Duodenal mucosa (tissue), 2 donors: Measurements from ENCODE around the gene MRPS26.
"Not testable (repeated sequence)": the region's sequence is repeated elsewhere in the genome, so short reads cannot be mapped to it uniquely, and the experiment has no call there.

ENCODE experiments used
- H3K27ac ChIP-seq: one replicate; pipeline ENCODE4 v1.7.0; 2013; ENCODE audit warnings: low read depth, low read length
- H3K27me3 ChIP-seq, 2 donors: one replicate each; pipeline ENCODE4 v1.7.0; 2013; ENCODE audit warnings: low read length in 2 of 2, control low read depth in 1 of 2; ENCODE audit not compliant: insufficient read depth in 2 of 2, control insufficient read depth in 1 of 2
- H3K36me3 ChIP-seq, 2 donors: one replicate each; pipeline ENCODE4 v1.7.0; 2013; ENCODE audit warnings: low read length in 2 of 2, control low read depth in 1 of 2; ENCODE audit not compliant: insufficient read depth in 2 of 2, control insufficient read depth in 1 of 2
- H3K4me1 ChIP-seq, 2 donors: one replicate each; pipeline ENCODE4 v1.7.0; 2013; ENCODE audit warnings: low read length in 2 of 2, control low read depth in 1 of 2; ENCODE audit not compliant: insufficient read depth in 2 of 2, control insufficient read depth in 1 of 2
- H3K4me3 ChIP-seq, 2 donors: one replicate each; pipeline ENCODE4 v1.7.0; 2013; ENCODE audit warnings: low read length in 2 of 2, low read depth in 1 of 2
- H3K9ac ChIP-seq, 2 donors: one replicate each; pipeline ENCODE4 v1.7.0; 2013; ENCODE audit warnings: low read length in 2 of 2, low read depth in 1 of 2
- H3K9me3 ChIP-seq, 2 donors: one replicate each; pipeline ENCODE4 v1.7.0; 2013; ENCODE audit warnings: low read length in 2 of 2, control low read depth in 1 of 2; ENCODE audit not compliant: control insufficient read depth in 1 of 2

The MRPS26 gene

DNA sequence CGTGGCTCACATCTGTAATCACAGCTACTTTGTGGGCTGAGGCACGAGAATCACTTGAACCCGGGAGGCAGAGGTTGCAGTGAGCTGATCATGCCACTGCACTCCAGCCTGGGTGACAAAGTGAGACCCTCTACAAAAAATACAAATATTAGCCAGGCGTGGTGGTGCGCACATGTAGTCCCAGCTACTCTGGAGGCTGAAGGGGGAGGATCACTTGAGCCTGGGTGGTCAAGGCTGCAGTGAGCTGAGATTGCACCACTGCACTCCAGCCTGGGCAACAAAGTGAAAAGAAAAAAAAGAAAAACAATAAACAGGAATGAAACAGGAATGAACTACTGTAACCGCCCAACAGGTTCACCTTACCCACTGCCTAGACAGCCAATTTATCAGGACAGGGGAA is 18.3 kb downstream of the MRPS26 start:
- not testable (repeated sequence) for H3K27me3 ChIP-seq

DNA sequence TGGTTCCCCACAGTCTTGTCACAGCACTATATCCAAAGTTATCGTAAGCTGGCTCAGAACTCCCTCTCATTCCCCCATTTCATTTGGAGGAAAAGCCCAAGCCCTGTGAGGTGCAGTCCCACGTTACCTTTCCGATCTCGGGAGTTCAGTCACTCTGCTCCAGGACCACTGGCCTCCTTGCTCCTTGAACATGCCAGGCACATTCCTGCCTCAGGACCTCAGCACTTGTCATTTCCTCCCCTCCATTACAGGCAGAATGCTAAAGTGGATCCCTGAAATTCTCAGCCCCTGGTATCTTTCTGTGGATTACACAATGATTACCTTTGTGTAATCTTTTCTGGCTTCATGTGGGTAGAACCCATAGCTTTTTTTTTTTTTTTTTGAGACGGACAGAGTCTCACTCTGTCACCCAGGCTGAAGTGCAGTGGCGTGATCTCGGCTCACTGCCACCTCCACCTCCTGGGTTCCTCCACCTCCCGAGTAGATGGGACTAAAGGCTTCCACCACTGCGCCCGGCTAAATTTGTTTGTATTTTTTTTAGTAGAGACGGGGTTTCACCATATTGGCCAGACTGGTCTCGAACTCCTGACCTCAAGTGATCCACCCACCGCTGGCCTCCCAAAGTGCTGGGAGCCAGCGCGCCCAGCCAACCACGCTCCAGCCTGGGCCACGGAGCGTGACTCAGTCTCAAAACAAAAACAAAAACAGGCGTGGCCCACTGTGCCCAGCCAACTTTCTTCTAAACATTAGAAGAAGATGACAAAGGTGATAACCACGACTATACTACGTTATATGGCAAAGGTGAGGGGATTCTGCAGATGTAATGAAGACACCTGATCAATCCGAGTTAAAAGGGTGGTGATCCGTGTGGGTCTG is 21.5 kb downstream of the MRPS26 start:
- Histone ChIP-seq H3K4me3 (no peak overlapping the region), H3K9me3 (no peaks in the 10 kb centered on the region), H3K4me1 (peaks cover 3 to 10% of the 10 kb centered on the region in 2 donors), H3K27ac (no peak overlapping the region), H3K9ac (no peak overlapping the region), H3K36me3 (no peaks in the 10 kb centered on the region), H3K27me3 (no peaks in the 10 kb centered on the region)

More for the DNA sequence above, 18.3 kb downstream of the MRPS26 start:
- H3K27ac ChIP-seq, H3K36me3 ChIP-seq, H3K9me3 ChIP-seq, H3K4me3 ChIP-seq, H3K9ac ChIP-seq, H3K4me1 ChIP-seq: not testable (repeated sequence)

DNA sequence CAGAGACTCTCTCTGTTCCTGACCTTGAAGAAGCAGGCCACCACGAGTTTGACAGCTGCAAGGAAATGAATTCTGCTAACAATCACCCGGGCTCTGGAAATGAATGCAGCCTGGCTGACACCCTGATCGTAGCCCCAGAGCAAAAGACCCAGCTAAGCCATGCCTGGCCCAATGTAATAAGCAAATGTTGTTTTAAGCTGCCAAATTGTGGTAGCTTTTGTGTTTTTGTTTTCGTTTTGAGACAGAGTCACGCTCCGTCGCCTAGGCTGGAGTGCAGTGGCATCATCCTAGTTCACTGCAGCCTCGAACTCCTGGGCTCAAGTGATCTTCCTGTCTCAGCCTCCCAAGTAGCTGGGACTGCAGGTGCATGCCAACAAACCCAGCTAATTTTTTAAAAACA is 22.2 kb downstream of the MRPS26 start:
- peaks cover 5 to 12% of the 10 kb centered on the region in 2 donors for H3K4me1 ChIP-seq
- H3K27ac ChIP-seq: no peak overlapping the region
- no peak overlapping the region for H3K9ac ChIP-seq
- no peak overlapping the region for H3K4me3 ChIP-seq
- H3K36me3 ChIP-seq: no peaks in the 10 kb centered on the region
- no peaks in the 10 kb centered on the region for H3K27me3 ChIP-seq
- H3K9me3 ChIP-seq: no peaks in the 10 kb centered on the region

DNA sequence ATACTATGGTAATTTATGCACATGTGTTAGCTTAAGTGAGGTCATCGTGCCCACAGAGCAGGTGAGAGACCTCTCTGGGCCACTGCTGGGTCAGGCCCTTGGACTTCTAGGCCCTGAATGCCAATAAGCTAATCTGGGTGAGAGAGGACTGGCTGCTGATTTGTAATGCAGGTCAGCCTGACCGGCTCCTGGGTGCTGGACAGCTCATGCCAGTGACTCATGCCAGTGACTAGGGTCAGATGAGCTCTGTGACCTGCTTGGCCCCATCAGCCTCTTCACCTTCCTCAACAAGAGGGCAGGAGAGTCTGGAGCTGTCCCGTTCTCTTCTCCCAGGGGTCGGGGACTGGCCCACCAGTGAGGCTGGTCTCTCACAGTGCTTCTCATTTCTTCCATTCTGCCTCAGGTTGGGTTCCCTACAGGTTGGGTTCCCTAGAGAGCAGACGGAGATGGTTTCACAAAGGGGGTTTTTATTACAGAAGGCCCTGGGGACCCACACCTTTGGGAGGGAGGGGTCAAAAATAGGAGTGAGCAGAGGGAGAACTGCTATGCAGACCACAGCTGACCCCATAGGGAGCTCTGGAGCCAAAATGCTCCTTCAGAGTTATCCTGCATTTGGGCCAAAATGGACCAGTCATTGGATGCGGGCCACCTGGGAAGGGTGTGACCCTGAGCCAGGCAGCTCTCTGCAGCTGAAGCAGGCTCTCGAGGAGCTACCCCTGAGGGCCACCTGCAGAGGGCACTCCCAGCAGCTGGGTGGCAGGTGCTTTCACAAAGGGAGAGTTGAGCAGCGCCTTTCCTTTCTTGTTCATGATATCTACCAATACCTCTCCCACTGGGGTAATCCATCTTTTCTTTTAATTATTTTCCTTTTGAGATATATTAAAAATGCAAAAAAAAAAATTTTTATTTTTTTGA is 23.4 kb downstream of the MRPS26 start:
- H3K27ac ChIP-seq: no peak overlapping the region
- H3K4me3 ChIP-seq: no peak overlapping the region
- H3K9ac ChIP-seq: no peak overlapping the region
- H3K27me3 ChIP-seq: no peaks in the 10 kb centered on the region
- peaks cover 5 to 13% of the 10 kb centered on the region in 2 donors for H3K4me1 ChIP-seq
- H3K36me3 ChIP-seq: no peaks in the 10 kb centered on the region
- H3K9me3 ChIP-seq: no peaks in the 10 kb centered on the region

DNA sequence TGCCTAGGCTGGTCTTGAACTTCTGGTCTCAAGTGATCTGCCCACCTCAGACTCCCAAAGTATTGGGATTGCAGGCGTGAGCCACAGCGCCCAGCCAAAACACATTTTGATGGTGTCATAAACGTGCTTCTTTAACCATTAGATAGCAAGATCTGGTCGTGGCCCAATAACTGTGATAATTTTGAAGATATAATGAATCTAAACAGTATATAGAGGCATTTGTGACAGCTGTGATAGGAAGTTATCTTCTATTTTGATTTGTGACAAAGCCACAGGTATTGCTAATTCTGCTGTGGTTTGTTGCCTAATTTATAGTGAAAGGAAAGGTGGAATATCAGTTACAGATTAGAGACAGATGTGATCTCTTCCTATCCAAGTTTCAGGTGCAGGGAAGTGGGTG is 24.9 kb downstream of the MRPS26 start:
- Histone ChIP-seq H3K4me1 (peaks cover 5 to 23% of the 10 kb centered on the region in 2 donors), H3K27ac (no peak overlapping the region), H3K36me3 (no peaks in the 10 kb centered on the region), H3K9ac (no peak overlapping the region), H3K27me3 (no peaks in the 10 kb centered on the region), H3K9me3 (no peaks in the 10 kb centered on the region), H3K4me3 (no peak overlapping the region)

DNA sequence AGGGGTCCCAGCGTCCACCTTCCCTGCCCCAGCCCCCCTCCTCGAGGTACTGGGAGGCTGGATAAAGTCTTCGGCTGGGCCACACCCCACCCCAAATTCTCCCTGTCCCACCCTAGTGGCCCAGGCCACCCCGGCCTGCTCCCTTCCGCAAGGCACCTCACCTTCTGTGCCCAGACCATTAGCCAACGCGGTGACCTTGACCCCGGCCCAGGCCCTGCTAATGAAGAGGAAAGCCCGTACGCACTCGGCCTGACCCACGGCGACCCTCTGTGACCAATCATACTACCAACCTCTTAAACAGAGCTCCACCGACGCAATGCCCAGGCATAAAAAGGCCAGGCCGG is 25.4 kb downstream of the MRPS26 start:
- Histone ChIP-seq H3K36me3 (no peaks in the 10 kb centered on the region), H3K27ac (no peak overlapping the region), H3K27me3 (no peaks in the 10 kb centered on the region), H3K9me3 (no peaks in the 10 kb centered on the region), H3K9ac (no peak overlapping the region), H3K4me3 (peak overlapping the region; percentile 47 to 61), H3K4me1 (peaks cover 5 to 23% of the 10 kb centered on the region in 2 donors)

DNA sequence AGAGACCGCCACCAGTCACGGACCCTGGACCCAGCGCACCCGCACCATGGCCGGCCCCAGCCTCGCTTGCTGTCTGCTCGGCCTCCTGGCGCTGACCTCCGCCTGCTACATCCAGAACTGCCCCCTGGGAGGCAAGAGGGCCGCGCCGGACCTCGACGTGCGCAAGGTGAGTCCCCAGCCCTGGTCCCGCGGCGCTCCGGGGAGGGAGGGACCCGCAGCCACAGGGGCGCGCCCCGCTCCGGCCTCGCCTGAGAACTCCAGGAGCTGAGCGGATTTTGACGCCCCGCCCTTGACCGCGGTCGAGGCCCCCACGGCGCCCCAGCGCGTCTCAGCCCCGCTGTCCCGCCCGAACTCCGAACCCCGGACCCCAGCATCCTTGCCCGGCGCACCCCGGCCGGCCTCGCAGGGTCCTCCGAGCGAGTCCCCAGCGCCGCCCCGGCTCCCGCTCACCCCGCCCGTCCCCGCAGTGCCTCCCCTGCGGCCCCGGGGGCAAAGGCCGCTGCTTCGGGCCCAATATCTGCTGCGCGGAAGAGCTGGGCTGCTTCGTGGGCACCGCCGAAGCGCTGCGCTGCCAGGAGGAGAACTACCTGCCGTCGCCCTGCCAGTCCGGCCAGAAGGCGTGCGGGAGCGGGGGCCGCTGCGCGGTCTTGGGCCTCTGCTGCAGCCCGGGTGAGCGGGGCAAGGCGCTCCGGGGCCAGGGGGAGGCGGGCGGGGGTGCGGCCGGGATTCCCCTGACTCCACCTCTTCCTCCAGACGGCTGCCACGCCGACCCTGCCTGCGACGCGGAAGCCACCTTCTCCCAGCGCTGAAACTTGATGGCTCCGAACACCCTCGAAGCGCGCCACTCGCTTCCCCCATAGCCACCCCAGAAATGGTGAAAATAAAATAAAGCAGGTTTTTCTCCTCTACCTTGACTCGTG is 26.0 kb downstream of the MRPS26 start, which contains the start of gene OXT:
Gene OXT, plus strand, starts transcription at position 11 of the 920 bp plus-strand sequence. Its CDS starts 36 bp downstream, at position 47.
- H3K9ac ChIP-seq: no peak within 1 kb of the TSS
- H3K27ac ChIP-seq: no peak within 1 kb of the TSS
- peak within 1 kb of the TSS; percentile 47 to 61 for H3K4me3 ChIP-seq
- H3K27me3 ChIP-seq: no peaks in the 10 kb centered on the region
- H3K9me3 ChIP-seq: no peaks in the 10 kb centered on the region
- H3K36me3 ChIP-seq: no peaks in the 10 kb centered on the region
- H3K4me1 ChIP-seq: peaks cover 5 to 23% of the 10 kb centered on the region in 2 donors

DNA sequence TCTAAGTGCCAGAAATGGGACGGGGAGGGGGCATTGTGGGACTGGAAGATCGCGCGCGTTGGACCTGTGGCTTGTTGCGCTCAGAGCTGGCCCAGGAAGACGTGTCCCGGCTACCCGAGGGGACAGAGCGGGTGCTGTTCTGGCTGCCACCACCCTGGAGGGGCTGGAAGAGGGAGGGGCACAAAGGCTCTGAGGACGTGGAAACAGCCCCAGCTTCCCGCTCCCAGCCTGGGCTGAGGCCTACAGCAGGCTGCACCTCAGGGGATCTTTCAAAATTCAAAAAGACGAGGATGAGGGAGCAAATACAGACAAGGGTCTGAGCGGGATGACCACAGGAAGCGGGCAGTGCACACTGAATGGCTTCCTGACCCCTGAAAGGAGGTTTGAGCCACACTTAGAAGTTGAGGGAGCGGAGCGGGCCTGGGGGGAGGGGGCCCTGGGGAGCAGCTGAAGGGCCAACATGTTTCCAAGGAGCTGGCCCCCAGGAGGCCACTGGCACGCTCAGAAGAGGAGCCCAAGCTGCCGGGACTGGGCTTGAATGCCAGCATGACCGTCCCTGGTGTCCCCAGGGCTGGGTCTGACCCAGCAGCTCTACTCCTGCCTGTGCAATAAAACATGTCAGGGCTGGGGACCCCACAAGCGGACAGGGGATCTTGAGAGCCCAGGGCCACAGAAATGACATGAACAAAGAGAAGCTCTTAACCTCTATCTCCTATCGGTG is 26.8 kb downstream of the MRPS26 start:
- Histone ChIP-seq H3K4me1 (peaks cover 5 to 23% of the 10 kb centered on the region in 2 donors), H3K4me3 (peak overlapping the region; percentile 47 to 61), H3K27me3 (no peaks in the 10 kb centered on the region), H3K27ac (no peak overlapping the region), H3K9ac (no peak overlapping the region), H3K9me3 (no peaks in the 10 kb centered on the region), H3K36me3 (no peaks in the 10 kb centered on the region)

DNA sequence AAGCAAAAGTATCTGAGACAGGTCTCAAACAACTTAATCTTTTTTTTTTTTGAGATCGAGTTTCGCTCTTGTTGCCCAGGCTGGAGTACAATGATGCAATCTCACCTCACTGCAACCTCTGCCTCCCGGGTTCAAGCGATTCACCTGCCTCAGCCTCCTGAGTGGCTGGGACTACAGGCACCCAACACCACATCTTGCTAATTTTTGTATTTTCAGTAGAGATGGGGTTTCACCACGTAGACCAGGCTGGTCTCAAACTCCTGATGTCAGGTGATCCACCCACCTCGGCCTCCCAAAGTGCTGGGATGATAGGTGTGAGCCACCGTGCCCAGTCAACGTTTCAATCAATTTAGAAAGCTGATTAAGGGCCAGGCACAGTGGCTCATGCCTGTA is 27.4 kb downstream of the MRPS26 start:
- H3K9me3 ChIP-seq, H3K36me3 ChIP-seq, H3K27me3 ChIP-seq, H3K27ac ChIP-seq, H3K4me3 ChIP-seq, H3K9ac ChIP-seq: not testable (repeated sequence)
- H3K4me1 ChIP-seq: peaks cover 5 to 23% of the 10 kb centered on the region in 2 donors
